Activated T-cell treated with anti-CD3 and anti-CD28 coated beads, Interleukin-2, amount 50 U/mL, for 72 hours (primary cell): ENCODE data around the gene GPR141. TPM values are rescaled to one million over a fixed set of nuclear protein-coding genes. Genes with fewer than 3 reads are reported as not detected.
A peak's percentile ranks its signal among the peaks of the same experiment; 100 is the strongest.

ENCODE experiments used
- ATAC-seq, 2 donors: fragments of 150-1000 bp; cut with Tn5 transposase; replicated peaks in 1 of 2; 2 replicates each; pipeline ENCODE4 v1.10.0; 2021; ENCODE audit warnings: moderate library complexity in 2 of 2, mild to moderate bottlenecking in 1 of 2
- DNase-seq, 2 donors: peaks; one replicate each; pipeline ENCODE4 v3.0.0; 2021 to 2022; ENCODE audit warnings: mixed read lengths in 1 of 2
- H3K27ac Mint-ChIP-seq: one replicate; pipeline ENCODE4 v1.8.0; 2022; ENCODE audit warnings: mild to moderate bottlenecking, moderate library complexity, mixed read lengths
- H3K27me3 Mint-ChIP-seq: one replicate; pipeline ENCODE4 v1.8.0; 2022; ENCODE audit warnings: low read depth, mixed read lengths
- H3K36me3 Mint-ChIP-seq, 2 donors: one replicate each; pipeline ENCODE4 v1.8.0; 2022; ENCODE audit warnings: mixed read lengths in 2 of 2, mild to moderate bottlenecking in 1 of 2; ENCODE audit not compliant: insufficient read depth in 2 of 2
- H3K4me1 Mint-ChIP-seq: one replicate; pipeline ENCODE4 v1.8.0; 2022; ENCODE audit warnings: low read depth, mixed read lengths
- H3K4me3 Mint-ChIP-seq, 2 donors: one replicate each; pipeline ENCODE4 v1.8.0; 2022; ENCODE audit warnings: mild to moderate bottlenecking in 2 of 2, mixed read lengths in 2 of 2, moderate library complexity in 2 of 2
- H3K9me3 Mint-ChIP-seq, 2 donors: one replicate each; pipeline ENCODE4 v1.8.0; 2022; ENCODE audit warnings: mixed read lengths in 2 of 2
- total RNA-seq, 2 donors: library from RNA; stranded (reverse); gene quantifications; one replicate each; pipeline ENCODE4 v1.2.3, GENCODE V29; 2022

GPR141 gene
- total RNA-seq, 2 donors from 2014 or later: not detected

DNA sequence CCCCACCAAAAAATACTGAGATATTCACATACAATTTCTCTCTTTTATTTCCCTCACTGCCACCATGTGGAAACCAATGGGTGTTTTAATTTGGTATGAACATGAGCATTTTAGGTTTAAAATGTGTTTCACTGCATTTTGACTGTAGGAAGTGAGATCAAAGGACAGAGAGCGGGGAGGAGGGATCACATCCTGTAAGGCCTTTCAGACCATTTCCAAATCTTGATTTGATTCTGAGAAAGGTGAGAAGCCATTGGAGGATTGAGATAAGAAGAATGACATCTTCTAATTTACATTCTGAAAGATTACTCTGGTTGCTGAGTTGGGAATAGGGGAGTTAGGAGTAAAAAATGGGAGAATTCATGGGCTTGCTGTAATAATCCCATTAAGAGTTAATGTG, 42.5 kb downstream of the GPR141 start:
- Mint-ChIP-seq H3K36me3 (no peaks in the 10 kb centered on the region), H3K4me1 (peaks cover 14% of the 10 kb centered on the region), H3K4me3 (no peak overlapping the region), H3K27me3 (peaks cover 10% of the 10 kb centered on the region), H3K9me3 (no peaks in the 10 kb centered on the region), H3K27ac (peak overlapping the region; percentile 49)
- DNase-seq (no peak), ATAC-seq (no peak)

DNA sequence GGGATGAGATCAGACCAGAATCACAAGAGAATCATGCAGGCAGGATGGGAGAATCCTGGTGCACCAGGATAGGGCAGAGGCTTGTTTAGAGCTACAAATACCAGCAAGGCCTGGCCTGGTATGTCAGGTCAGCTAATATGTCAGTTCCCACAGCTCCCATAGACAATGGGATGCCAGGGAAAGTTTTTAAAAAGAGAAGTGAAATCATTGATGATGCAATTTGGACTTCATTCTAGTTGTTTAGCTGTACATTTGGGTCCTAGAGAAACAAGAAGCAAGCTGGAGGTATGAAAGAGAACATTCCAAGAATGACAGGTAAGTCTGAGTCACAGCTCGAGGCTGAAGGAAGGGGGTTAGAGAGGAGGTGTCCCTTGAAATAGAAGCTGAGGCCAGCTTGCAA, 45.2 kb downstream of the GPR141 start:
- no peak overlapping the region for H3K4me3 Mint-ChIP-seq
- peaks cover 14% of the 10 kb centered on the region for H3K4me1 Mint-ChIP-seq
- H3K36me3 Mint-ChIP-seq: no peaks in the 10 kb centered on the region
- no peak overlapping the region for H3K27ac Mint-ChIP-seq
- DNase-seq (no peak), ATAC-seq (peak in 1 of 2 donors; percentile 39)
- H3K27me3 Mint-ChIP-seq: peaks cover 20% of the 10 kb centered on the region
- H3K9me3 Mint-ChIP-seq: no peaks in the 10 kb centered on the region

- DNase-seq (no peak), ATAC-seq (no peak)
- no peaks in the 10 kb centered on the region for H3K36me3 Mint-ChIP-seq
- peaks cover 20% of the 10 kb centered on the region for H3K27me3 Mint-ChIP-seq
- H3K4me1 Mint-ChIP-seq: peaks cover 14% of the 10 kb centered on the region
- H3K9me3 Mint-ChIP-seq: no peaks in the 10 kb centered on the region
- H3K4me3 Mint-ChIP-seq: no peak overlapping the region
- no peak overlapping the region for H3K27ac Mint-ChIP-seq
Observed at GRCh38 chr7:37729181-37729580, 45.6 kb downstream of the GPR141 start.

DNA sequence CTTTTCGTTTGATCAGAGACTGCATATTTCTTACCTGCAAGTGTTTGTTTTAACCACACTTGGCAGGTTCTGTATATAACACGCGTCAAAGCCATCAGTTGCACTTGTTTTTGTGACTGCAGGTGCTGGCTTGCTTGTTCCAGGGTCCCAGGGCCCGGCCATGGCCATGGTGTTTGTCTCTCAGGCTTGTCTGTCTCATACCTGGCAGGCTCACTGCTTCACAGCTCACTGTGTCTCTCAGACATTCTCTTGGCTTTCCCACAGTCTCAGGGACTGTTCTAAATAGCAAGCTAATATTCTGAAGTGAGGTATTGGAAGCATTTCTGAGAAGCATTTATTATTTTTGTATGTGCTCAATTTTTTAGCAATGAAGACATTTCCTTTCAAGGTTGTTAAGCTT, 46.9 kb downstream of the GPR141 start:
- Mint-ChIP-seq H3K4me1 (peaks cover 13% of the 10 kb centered on the region), H3K9me3 (no peaks in the 10 kb centered on the region), H3K4me3 (no peak overlapping the region), H3K36me3 (no peaks in the 10 kb centered on the region), H3K27me3 (peaks cover 20% of the 10 kb centered on the region), H3K27ac (no peak overlapping the region)
- DNase-seq: no peak
- ATAC-seq: no peak

DNA sequence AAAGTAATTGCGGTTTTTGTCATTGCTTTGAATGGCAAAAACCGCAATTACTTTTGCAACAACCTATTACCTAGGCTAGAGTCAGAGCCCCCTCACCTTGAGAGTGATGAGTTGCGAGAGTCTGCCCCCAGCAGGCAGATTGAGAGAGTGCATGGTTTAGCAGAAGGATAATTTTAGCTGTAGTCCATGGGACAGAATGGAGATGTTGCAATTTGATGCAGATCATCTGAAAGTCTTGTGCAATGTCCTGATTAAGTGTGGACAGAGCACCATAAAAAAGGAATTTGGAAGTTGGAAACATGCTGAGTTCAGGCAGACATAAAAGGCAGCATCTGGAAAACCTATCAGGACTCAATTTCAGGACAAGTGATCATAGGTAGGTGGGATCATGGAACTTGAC, 48.7 kb downstream of the GPR141 start:
- Mint-ChIP-seq H3K36me3 (no peaks in the 10 kb centered on the region), H3K27me3 (peaks cover 20% of the 10 kb centered on the region), H3K4me1 (peaks cover 6% of the 10 kb centered on the region), H3K4me3 (no peak overlapping the region), H3K27ac (no peak overlapping the region), H3K9me3 (no peaks in the 10 kb centered on the region)
- peak in 1 of 2 donors; percentile 38 for ATAC-seq
- DNase-seq: peak; percentile 10 to 12

DNA sequence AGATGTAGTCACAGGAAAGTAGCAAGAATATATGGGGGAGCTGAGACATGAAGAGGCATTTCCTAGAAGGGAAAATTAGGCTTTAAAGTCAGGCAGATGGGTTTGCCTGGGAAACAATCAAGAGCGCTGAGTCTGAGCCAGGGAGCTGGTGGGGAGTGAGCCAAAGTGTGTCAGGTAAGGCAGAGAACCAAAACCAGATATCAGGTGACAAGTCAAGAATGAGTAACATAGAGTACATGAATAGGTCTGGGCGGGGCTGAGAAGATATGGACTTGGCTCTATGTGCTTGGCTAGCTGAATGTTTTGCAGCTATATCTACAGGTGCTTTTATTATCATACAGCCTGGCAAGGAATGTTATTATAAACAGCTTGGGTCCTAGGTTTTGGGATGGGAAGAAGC, 49.3 kb downstream of the GPR141 start:
- no peak overlapping the region for H3K27ac Mint-ChIP-seq
- peaks cover 20% of the 10 kb centered on the region for H3K27me3 Mint-ChIP-seq
- no peak for ATAC-seq
- H3K4me3 Mint-ChIP-seq: no peak overlapping the region
- H3K4me1 Mint-ChIP-seq: peaks cover 6% of the 10 kb centered on the region
- H3K9me3 Mint-ChIP-seq: no peaks in the 10 kb centered on the region
- DNase-seq: no peak
- no peaks in the 10 kb centered on the region for H3K36me3 Mint-ChIP-seq

DNA sequence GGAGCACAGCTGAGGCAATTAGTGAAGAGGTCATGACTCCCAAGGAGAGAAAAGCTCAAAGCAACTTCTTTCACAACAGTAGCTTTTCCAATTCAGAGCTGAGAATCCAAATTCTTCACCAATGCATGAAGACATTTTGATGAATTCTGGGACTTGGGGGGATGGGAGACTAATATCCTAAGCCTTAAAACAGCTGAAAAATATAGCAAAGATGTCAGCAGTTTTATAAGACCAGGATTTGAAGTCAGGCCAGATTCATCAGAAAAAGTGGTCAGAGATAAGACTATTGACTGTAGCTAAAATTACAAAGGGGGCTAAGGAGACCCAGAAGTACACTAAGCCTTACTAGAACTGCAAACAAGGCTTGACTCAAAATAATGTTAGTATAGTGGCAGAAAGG, 51.6 kb downstream of the GPR141 start:
- H3K36me3 Mint-ChIP-seq: no peaks in the 10 kb centered on the region
- DNase-seq (no peak), ATAC-seq (no peak)
- H3K4me3 Mint-ChIP-seq: no peak overlapping the region
- no peak overlapping the region for H3K27ac Mint-ChIP-seq
- peaks cover 9% of the 10 kb centered on the region for H3K27me3 Mint-ChIP-seq
- no peaks in the 10 kb centered on the region for H3K9me3 Mint-ChIP-seq
- no peaks in the 10 kb centered on the region for H3K4me1 Mint-ChIP-seq

- no peak for DNase-seq
- no peak overlapping the region for H3K27ac Mint-ChIP-seq
- no peaks in the 10 kb centered on the region for H3K36me3 Mint-ChIP-seq
- H3K4me1 Mint-ChIP-seq: no peaks in the 10 kb centered on the region
- no peaks in the 10 kb centered on the region for H3K27me3 Mint-ChIP-seq
- ATAC-seq: no peak
- H3K4me3 Mint-ChIP-seq: no peak overlapping the region
- no peaks in the 10 kb centered on the region for H3K9me3 Mint-ChIP-seq
Observed at GRCh38 chr7:37738321-37738720, 54.8 kb downstream of the GPR141 start.

GRCh38 chr7:37740398-37740797, 56.8 kb downstream of the GPR141 start:
- H3K27me3 Mint-ChIP-seq: peaks cover under 1% of the 10 kb centered on the region
- no peak for ATAC-seq
- H3K4me1 Mint-ChIP-seq: no peaks in the 10 kb centered on the region
- no peak overlapping the region for H3K27ac Mint-ChIP-seq
- no peaks in the 10 kb centered on the region for H3K9me3 Mint-ChIP-seq
- H3K4me3 Mint-ChIP-seq: no peak overlapping the region
- no peak for DNase-seq
- no peaks in the 10 kb centered on the region for H3K36me3 Mint-ChIP-seq

DNA sequence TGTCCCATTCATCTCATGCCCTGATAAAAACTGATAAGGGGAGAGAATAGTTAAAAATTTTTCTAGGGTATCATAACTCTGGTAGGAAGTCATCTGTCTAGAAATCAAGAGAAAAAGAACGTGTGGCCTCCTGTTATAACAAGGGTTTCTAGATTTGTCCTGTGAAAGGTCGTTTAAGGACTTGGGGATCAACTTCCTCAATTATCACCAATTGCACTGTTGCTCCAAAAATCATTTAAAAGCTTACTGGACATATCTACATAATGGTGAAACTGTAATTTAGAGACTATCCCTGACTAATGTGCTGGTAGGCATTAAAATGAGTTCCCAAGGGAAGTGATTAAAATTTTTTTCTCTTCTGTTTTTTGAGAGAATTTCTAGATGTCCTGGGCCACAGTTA, 58.2 kb downstream of the GPR141 start:
- H3K4me1 Mint-ChIP-seq: no peaks in the 10 kb centered on the region
- no peaks in the 10 kb centered on the region for H3K9me3 Mint-ChIP-seq
- no peak overlapping the region for H3K27ac Mint-ChIP-seq
- H3K27me3 Mint-ChIP-seq: peaks cover 11% of the 10 kb centered on the region
- H3K4me3 Mint-ChIP-seq: no peak overlapping the region
- no peak for DNase-seq
- no peak for ATAC-seq
- H3K36me3 Mint-ChIP-seq: no peaks in the 10 kb centered on the region

- ATAC-seq: no peak
- H3K27me3 Mint-ChIP-seq: peaks cover 4% of the 10 kb centered on the region
- H3K4me3 Mint-ChIP-seq: no peak overlapping the region
- H3K36me3 Mint-ChIP-seq: no peaks in the 10 kb centered on the region
- no peaks in the 10 kb centered on the region for H3K9me3 Mint-ChIP-seq
- H3K4me1 Mint-ChIP-seq: no peaks in the 10 kb centered on the region
- no peak overlapping the region for H3K27ac Mint-ChIP-seq
- no peak for DNase-seq
Observed at GRCh38 chr7:37751096-37751495, 67.5 kb downstream of the GPR141 start.

DNA sequence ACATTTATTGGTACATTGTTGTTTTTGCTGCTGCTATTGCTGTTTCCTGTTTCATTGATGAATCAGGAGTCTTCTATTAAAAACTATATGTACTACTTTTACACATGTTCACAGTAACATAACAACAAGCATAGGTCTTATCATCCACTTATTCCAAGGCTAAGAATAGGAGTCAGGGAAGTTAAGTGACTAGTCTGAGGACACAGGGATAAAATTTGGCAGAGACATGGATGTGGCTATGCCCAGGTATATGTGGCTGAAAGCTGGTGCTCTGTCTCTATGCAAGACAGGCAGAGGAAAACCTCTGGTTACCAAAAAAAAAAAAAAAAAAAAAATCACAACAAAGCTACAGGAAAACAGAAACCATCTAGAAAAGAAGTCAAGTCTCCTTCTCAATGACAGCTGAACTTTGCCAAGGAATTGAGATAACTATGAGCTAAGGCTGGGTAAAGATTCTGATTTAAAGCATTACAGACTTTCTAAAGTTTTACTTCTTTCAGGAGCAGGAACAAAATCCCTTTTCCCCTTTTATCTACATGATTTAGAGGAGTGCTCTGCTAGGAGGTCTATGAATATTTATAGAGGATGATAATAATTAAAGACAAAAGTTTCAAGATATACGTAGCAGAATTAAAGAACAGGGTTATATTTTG, 70.0 kb downstream of the GPR141 start:
- H3K9me3 Mint-ChIP-seq: no peaks in the 10 kb centered on the region
- no peak overlapping the region for H3K4me3 Mint-ChIP-seq
- DNase-seq (no peak), ATAC-seq (no peak)
- H3K27me3 Mint-ChIP-seq: no peaks in the 10 kb centered on the region
- no peaks in the 10 kb centered on the region for H3K36me3 Mint-ChIP-seq
- H3K27ac Mint-ChIP-seq: no peak overlapping the region
- H3K4me1 Mint-ChIP-seq: no peaks in the 10 kb centered on the region

DNA sequence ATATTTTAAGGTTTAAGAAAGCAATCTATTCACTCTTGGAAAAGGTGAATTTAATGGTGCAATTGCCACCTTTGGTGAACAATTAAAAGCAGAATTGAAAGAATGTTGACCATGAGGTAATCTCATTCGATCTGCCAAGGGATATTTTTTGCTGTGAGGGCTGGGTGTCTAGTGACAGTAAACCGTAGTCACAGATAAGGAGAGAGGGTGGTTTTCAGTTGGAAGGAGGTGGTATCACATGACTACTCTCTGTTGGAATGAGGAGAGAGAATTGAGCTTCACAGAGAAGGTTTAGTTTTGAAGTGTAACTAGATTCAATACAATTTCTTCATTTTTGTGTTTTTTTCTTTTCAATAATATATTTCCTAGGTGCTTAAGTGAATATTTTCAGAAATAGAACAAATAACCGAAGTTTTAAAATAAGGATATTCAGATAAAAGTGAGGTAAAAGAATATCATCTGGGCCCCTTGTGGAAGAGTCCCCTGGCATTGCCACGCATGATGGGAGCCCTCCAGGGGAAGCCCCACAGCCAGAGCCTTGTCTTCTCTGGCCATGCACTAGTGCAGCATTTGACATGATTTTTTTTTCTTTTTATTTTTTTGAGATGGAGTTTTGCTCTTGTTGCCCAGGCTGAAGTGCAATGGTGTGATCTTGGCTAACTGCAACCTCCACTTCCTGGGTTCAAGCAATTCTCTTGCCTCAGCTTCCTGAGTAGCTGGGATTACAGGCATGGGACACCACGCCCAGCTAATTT, 73.4 kb downstream of the GPR141 start:
- H3K9me3 Mint-ChIP-seq: no peaks in the 10 kb centered on the region
- H3K4me3 Mint-ChIP-seq: no peak overlapping the region
- H3K27me3 Mint-ChIP-seq: peaks cover 5% of the 10 kb centered on the region
- H3K4me1 Mint-ChIP-seq: no peaks in the 10 kb centered on the region
- H3K27ac Mint-ChIP-seq: no peak overlapping the region
- H3K36me3 Mint-ChIP-seq: no peaks in the 10 kb centered on the region
- no peak for DNase-seq
- no peak for ATAC-seq

- H3K36me3 Mint-ChIP-seq: no peaks in the 10 kb centered on the region
- ATAC-seq: no peak
- H3K9me3 Mint-ChIP-seq: no peaks in the 10 kb centered on the region
- no peak for DNase-seq
- peaks cover 5% of the 10 kb centered on the region for H3K27me3 Mint-ChIP-seq
- H3K27ac Mint-ChIP-seq: no peak overlapping the region
- no peak overlapping the region for H3K4me3 Mint-ChIP-seq
- H3K4me1 Mint-ChIP-seq: no peaks in the 10 kb centered on the region
Observed at GRCh38 chr7:37757563-37757962, 74.0 kb downstream of the GPR141 start.
